Nucleus accumbens (tissue), 56 donors: ENCODE measurements around the gene POFUT2.
"Not testable (repeated sequence)": the region's sequence is repeated elsewhere in the genome, so short reads cannot be mapped to it uniquely, and the experiment has no call there.

Source experiments
- DNase-seq, 56 donors: peaks; one replicate each; lab custom pipeline; 2025; lab: John Stamatoyannopoulos, UW

POFUT2 gene

DNA sequence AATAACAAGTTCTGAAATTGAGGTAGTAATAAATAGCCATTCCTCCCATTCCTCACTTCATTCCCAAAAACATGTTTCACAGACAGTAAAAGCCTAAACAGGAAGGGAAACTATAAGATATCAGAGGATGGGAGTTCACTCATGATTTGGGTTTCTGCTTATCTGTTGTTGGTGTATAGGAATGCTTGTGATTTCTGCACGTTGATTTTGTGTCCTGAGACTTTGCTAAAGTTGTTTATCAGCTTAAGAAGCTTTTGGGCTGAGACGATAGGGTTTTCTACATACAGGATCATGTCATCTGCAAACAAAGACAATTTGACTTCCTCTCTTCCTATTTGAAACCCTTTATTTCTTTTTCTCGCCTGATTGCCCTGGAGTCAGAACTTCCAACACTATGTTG, 26.0 kb upstream of the POFUT2 start:
- DNase-seq: no peak

DNA sequence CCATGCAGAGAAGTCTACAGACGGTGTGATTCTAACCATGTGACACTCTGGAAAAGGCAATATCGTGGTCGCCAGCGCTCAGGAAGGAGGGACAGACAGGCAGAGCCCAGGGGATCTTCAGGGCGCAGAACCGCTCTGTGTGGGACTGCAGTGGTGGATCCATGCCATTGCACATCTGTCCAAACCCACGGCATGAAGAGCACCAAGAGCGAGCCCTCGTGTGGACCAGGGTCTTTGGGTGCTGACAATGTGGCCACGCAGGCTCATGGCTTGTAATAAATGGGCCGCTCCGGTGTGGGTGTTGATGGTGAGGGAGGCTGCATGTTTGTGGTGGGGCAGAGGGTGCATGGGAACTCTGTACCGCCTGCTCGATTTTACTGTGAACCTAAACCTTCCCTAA, 25.3 kb upstream of the POFUT2 start:
- DNase-seq: no peak

DNA sequence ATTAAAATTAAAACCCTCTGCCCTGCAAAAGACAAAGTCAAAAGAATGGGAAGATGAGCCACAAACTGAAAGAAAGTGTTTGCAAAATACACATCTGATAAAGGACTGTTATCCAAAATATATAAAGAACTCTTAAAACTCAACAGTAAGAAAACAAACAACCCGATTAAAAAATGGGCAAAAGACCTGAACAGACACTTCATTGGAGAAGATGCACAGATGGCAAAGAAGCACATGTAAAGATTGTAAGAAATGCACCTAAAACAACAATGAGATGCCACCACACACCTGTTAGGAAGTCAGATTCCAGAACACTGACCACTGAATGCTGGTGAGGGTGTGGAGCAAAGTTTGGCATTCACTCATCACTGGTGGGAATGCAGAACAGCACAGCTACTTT, 24.6 kb upstream of the POFUT2 start:
- no peak for DNase-seq

DNA sequence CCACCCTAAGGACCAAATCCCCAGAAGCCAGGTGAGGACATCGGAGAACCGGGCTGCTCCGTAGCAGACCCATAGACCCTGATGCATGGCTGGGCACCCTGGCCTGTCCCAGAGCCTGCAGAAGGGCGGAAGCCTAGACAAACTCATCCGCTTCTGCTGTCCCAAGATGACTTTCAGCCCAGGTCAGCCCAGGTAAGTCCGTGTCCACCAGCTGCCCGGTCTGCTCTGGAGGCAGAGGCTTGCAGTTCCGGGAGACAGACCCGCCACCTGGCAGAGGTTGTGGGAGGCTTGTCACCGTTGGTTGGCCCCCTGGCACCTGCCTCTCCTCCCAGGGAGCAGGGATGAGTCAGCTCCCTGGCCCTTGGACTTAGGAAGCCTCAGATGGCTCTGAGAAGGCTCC, 22.8 kb upstream of the POFUT2 start:
- no peak for DNase-seq

DNA sequence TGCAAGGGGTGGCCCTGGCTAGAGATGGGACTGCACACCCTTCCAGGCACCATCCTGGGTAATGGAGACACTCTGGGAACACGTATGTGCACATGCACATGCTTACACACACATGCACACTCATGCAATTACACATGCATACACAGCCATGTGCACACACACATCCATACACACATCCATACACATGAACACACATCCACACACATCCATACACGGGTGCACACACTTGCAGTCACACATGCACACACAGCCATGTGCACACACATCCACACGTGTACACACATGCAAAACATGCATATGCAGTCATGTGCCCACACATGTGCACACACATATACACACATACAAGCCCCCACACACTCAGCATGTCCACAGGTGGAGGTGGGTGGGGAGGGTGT, 22.3 kb upstream of the POFUT2 start:
- no peak for DNase-seq

DNA sequence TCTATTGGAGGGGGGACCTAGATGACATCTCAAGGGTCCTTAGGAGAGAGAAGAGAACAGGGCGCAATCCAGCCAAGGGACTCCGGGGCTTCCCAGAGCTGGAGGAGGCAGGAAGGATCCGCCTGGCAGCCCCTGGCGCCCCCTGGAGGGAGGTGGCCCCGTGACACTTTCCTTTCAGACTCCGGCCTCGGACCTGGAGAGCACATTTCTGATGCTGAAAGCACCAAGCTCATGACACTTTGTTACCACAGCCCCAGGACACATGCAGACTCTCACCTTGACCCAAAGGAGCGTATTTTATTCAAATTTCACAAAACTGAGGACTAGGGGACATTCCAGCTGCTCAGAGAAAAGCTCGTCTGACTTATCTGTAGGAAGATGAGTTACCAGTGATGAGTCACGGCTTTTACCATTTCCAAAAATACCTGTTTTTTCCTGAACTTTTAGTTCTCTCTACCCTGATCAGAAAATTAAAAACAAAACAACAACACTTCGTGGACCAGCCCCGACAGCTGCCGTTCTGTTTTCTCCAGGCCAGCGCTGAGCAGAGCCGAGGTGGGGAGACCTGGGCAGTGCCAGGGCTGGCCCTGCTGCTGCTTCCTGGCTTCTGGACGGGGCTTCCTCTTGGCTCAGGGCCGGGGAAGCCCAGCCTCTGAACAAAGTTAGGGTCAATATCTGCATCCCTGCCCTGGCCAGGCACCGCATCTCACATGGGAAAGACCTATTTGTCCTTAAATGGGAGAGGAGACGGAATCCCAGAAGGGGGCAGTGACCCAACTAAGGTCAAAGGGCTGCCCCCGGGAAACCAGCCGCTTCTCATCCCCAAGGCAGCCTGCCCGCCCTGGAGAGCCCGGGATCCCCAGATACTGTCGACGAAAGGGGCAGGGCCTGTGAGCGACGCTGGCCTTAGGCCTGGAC, 21.6 kb upstream of the POFUT2 start:
- DNase-seq: peak in 16 of 56 donors; percentile 11 to 52 (median 24)

DNA sequence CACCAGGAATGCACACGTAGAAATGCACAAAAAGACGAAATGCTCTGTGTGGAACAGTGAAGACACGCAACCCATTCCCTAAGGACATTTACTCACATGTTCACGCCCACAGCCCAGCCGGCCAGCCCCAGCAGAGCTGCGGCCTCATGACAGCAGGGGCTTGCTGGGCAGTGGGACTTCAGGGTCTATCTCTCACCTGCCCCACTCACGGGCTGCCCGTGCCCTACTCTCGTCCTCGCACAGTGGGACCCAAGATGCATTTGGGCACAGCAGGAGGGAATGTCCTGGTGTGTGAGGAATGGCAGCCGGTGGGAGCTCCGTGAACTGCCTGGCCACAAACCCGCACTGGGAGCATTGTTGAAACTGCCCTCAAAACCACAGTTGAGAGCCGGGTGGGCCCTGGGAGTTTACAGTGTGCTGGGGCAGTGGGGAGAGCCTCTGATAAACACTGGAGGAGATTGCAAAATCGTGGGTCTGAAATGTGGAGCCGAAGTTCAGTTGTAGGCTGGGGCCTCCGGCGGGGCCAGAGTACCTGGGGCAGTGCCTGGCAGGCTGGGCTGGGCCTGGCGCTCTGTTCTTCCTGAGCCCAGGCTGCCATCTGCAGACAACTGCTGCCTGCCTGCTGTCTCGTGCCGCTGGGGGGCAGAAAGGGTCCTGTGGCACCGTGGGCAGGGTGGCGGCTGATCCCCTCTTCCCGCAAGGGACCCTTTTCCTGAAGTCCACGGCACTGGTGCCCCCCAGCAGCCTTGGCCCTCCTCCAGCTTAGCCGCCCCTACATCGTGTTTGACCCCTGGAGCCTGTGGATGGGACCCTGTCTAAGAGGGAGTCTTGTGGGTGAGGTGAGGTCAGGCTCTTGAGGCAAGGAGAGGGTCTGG, 20.7 kb upstream of the POFUT2 start:
- DNase-seq: no peak

DNA sequence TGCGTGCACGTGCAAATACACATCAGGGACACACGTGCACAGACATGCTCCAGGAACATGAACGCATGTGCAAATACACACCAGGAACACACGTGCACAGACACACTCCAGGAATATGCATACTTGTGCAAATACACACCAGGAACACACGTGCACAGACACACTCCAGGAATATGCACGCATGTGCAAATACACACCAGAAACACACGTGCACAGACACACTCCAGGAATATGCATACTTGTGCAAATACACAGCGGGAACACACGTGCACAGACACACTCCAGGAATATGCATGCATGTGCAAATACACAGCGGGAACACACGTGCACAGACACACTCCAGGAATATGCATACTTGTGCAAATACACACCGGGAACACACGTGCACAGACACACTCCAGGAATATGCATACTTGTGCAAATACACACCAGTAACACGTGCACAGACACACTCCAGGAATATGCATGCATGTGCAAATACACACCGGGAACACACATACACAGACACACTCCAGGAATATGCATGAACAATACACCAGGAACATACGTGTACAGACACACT, 20.0 kb upstream of the POFUT2 start:
- not testable (repeated sequence) for DNase-seq

DNA sequence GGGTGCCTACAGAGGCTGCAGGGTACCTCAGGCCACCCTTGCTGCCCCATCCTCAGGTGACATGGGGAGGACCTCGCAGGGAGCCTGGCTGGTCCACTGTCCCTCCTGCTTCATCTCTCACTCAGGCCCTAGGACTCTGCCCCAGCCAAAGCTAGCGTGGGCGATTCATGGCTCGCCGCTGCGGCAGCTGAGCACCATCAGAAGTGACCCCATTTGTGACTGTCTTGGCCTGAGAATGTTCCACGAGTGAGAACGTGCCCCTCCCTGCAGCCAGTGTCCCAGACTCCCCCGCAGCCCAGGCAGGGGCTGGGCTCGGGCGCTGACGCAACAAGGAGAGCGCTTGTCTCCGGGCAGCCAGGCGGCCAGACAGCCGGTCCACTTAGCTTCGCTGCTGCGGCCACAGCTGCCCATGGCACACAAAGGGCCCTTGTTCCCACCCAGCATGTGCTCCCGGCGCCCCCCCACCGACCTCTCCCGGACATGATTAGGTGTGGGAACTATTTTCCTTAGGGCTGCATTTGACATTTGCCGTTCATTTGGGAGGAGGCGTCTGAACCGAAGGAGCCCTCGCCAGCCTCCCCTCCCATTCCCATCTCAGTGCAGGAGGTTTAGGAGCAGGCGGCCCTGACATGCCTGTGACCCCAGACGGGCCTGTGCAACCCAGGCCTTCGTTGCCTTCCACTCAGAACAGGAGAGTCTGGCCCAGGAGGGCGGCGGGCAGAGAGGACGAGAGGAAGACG, 19.3 kb upstream of the POFUT2 start:
- DNase-seq: peak; percentile 22 to 97 (median 88)

DNA sequence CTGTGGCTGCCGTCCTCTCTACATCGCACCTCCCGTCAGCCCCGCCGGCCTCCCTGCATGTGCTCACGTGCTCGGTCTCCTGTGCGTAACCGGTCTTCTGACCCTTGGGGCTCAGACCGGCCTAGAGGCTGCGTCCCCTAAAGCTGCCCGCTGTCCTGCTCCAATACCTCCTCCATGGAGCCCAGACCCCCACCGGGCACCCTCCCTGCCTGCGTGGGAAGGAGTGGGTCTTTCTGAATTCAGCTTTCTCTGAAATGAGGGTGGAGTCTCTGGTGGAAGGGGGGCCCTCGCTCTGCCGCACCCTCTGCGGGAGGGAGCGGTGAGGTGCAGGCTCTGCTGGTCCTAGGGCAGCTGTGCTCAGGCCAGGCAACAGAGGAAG, 18.7 kb upstream of the POFUT2 start:
- no peak for DNase-seq

DNA sequence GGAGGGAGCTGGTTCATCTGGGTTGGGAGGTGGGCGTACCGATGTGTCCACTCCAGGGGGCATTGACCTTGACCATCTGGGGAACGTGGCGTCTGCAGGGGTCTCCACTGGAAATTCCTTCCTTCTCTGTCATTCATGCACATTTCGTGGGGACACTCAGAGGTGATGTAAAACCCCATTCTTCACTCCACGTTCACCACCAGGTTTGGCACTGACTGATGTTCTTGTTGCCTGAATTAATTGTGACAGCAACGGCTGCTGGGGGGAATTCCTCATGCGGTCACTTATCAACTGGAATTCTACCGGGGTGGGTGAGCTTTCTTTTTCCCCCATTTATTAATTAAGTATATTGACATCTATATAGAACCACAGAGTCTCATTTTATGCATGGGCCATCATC, 18.1 kb upstream of the POFUT2 start:
- DNase-seq: no peak

DNA sequence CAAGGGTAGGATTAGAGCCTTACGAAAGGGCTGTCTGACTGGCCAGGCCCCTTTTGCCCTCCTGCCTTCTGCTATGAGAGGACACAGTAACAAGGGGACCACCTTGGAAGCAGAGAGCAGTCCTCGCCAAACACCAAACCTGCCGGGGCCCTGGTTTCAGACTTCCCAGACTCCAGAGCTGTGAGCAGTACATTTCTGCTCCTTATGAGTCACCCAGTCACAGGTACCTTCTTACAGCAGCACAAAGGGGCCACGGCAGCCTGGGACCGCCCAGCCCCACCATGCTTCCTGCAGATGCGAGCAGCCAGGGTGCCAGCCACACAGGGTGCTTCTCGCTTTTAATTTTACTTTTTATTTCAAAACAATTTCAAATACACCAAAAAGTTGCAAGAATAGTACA, 17.2 kb upstream of the POFUT2 start:
- no peak for DNase-seq

DNA sequence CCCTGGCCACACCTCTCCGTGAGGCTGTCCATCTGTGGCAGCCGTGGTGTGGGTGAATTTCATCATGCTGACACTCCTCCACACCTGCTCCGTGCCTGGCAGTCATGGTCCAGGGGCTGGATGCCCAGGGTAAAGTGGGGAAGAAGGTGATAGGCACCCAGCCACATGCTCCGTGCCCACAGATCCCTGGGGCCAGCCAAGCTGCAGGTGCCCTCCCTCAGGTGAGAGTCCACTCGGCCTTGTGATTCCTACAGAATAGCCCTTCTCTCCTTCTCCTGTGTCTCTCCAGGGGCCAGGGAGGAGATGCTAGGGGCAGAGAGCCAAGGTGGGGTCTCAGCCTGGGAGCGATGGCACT, 16.8 kb upstream of the POFUT2 start:
- no peak for DNase-seq

DNA sequence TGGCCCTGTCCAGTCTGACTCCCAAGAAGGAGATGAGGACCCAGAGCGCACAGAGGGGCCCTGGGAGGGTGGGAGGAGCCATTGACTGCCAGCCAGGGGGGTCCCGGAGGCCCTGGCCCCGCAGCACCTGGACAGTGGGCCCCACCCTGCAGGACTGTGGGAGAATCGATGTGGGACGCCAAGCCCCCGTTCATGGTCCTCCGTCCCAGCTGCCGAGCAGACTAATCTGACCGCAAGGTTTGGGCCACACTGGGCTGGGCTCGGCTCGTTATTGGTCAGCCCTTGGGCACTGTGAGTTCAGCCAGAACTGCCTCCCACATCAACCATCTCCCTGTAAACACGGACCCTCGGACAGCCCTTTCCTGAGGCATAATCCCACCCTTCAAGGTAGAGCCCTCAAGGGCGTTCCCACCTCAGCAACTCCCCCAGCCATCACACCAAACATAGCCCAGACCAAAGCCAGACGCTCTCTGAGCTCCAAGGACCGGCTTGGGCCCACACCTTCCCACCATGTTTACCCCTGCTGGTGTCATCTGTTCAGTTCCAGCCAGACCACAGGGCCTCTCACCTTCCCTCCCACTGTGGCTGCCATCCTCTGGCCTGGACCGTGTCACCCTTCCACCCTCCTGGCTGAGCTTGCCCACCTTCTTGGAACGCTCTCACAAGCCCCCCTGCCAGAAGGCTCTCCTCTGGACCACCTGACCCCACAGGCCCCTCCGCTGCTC, 16.2 kb upstream of the POFUT2 start:
- DNase-seq: no peak

DNA sequence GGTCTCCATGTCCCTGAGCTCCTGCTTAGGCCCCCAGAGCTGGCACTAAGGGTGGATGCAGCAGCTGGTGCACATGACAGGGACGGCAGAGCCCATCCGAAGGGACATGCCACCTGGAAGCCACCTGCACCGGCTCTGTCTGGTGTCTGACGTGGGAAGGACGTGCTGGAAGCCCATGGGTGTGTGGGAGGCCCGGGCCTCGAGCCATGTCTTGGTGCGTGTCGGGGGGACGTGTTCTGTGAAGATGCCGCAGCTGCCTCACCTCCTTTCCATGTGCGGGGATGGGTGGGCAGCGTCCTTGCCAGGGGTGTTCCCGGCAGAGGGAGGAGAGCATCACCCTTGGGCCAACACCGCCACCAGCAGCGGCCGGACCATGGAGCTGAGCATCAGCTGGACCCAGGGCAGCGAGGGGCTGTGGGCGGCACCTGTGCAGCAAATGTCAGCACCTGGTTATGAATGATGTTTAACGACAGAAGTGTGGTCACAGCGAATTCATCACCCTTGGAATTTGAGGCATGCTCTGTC, 15.5 kb upstream of the POFUT2 start:
- DNase-seq: no peak

DNA sequence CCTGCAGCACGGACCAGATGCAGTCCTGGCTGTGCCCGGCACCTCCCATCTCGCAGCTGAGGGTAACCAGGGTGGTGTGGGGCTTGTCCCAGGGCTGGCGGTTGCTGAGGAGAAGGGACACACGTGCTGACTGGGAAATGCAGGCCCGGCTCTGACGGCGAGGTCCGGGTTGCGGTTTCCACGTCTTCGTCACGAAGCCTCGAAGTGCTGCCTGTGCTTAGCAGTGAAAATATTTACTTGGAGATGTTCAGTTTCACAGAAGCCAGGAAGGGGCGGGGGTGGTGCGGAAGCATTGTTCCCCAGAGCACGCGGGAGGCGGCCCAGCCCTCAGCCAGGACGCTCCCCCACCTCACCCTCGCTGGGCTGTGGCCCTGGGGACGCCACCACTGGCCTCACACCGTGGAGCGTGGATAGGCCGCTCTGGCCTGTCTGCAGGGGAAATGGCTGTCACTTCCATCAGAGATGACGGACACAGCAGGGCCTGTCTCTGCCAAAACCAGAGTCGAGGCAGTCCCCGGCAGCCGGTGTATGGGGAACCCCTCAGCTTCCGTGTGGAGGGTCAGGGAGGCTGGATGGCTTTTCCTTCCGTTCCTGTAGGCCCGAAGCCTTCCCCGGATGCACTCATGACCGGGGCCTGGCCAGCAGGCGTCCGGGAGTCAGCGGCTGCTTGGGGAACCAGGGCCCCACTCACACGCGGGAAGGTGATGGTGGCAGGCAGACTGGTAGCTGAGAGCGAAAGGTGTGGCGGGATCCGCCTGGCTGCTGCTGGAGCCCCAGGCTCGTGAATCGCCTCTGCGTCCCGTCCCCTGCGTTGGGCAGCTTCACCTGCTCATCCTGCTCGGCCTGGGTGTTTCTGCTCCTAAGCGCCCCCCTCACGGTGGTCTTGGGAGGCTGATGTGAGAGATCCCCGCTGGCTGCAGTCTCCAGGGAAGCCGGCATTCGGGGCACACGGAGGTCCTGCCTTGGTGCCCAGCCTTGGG, 14.7 kb upstream of the POFUT2 start:
- no peak for DNase-seq

DNA sequence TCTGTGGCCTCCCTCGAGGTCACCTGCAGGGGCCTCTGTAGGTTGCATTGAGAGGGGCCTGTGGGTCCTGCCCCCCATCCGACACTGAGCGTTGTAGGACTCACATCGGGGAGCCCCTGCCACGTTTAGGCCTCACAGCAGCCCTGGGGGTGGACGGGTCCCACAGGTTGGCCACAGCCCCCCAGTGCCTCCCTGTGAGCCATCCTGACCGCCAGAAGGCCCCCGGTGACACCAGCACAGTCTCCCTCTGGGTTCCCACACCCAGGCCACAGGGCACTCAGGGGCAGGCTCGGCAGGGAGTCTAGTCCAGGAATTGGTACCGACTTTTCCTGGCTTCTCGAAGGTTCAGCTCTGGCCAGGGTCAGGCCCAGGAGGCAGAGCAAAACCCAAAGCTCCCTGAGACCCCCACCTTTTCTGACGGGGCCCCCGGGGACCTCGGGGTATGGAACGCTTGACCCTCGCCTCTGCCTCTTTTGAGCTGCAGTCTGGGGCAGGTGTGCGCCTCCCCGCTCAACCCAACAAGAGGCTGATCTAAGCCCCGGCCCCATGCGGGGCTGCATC, 13.9 kb upstream of the POFUT2 start:
- no peak for DNase-seq
